NCI-H446 treated with DMSO at 0.1 percent for 48 hours (cell line): ENCODE data around the gene TNFRSF13B.
"Not testable (repeated sequence)": the region's sequence is repeated elsewhere in the genome, so short reads cannot be mapped to it uniquely, and the experiment has no call there.

Experiments used
- DNase-seq: peaks from one replicate; lab custom pipeline; 2025; lab: John Stamatoyannopoulos, UW

The TNFRSF13B gene

DNA sequence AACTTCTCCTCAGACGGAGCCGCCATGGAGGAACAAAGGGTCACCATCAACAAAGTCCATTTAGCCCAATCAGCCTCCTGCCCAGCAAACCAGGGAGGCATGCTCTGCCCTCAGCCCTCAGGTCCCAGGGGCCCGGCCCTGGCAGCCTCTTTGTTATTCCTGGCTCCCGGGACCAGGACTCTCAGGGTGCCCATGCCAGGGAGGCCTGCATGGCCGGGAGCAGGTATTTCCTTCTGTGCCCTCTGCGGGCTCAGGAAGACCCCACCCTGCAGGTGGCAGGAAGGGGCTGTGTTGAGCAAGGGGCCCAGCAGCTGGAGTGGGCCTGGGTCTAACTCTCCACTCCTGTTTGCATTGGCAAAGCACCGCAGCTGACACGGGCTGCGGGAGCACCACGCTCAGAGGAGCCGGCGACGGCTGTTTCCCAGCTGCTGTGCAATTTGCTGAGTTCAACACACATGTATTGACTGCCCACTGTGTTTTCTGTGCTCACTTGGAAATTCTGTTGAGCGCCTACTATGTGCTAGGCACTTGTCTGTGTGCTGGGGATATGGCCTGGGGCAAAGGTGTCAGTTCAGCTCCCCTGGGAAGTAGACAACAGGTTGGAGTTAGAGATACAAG lies 33.2 kb upstream of the TNFRSF13B start:
- not testable (repeated sequence) for DNase-seq

DNA sequence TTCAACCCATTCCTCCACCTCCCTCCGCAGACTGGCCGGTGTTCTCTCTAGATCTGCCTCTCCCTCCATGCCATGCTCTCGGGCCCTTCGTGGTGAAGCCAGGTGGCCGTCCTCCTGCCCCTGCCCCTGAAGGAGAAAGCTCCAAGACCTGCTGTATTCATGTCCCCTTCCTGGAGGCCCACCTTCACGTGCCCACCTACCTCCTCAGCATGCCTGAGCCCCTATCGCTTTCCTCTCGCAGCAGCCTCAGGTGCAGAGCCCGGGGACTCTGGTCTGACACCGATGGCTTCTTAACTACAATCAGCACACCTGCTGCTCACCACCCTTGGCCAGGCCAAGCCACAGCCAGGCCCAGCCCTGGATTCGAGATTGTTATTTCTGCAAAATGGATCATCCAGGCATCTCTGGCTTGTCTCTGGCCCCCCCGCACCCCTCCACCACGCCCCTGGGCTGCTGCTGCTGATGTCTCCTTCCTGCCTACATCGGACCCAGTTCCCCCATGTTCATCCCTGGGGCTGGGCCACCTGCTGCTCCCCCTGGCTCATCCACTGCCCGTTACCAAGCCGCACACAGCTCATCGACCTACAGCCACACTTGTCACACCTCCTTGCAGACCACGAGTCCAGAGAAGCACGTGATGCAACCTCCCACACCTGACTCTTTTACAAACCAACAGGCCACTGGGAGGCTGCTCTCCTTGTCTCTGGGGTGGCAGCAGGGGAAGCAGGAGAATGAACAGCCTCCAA lies 32.5 kb upstream of the TNFRSF13B start:
- DNase-seq = no peak

DNA sequence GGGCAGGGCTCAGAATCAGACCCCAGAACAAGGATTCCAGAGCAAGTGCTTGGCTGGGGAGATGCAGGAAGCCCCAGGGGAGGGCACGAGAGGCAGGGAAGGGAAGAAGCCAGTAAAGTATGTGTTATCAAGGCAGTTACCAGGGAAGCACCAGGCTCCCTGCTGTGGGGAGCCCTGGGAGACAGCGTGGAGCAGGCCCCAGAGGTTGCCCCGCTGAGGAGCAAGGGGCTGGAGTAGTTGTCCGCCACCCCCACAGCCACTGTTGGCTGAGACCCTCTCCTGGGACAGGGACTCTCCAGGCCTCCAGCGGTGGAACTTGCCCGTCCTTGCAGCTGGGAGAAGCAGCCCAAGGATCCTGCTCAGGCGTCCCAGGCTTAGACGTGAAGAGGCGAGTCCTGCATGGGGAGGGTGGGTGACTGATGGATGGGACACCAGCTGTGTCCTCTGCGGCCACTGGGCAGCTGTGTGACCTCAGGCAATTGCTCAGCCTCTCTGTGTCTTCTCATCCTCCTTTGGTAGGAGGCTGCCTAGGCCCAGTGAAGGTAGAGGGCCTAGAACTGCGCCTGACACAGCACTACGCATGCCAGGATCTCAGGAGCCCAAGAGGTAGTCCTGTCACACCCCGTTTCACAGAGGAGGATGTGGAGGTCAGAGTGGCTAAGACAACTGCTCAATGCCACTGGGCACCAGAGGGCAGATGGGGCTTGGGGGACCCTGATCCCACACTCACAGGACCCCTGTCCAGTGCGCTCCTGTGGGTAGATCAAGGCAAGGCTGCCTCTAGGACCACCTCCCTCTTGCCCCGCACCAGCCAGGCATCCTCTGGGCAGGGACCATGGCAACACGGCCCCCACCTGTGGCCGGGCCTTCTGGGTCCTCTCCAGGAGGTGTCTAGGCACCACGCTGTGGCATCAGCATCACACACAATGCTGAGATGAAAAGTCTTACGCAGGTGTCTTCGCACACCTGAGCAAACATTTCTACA lies 31.1 kb upstream of the TNFRSF13B start:
- DNase-seq = not testable (repeated sequence)

DNA sequence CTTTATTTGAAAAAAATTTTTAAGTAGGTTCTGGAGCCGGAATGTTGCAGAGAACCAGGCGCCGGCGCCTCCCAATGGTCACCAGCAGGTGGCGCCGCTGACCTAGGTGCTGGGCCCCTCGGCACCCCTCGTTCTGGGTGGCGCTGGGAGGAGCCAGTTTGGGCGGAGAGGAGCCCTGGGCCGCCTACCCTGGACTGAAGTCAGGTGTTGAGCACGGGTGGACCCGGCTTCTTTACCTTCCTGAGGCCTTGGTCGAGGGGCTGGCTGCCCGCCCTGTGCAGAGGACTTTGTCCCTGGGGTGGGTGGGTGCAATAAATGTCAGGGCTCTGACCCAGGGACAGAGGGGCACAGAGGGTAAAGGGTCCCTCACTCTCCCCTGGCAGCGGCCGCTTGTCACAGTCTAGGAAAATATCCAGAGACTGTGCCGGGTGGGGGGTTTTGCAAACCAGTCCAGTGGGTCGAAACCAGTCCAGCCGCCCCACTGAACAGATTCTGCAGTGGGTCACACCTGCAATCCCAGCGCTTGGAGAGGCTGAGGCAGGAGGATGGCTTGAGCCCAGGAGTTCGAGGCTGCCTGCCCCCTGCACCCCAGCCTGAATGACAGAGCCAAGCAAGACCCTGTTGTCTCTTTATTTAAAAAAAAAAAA lies 30.1 kb upstream of the TNFRSF13B start:
- DNase-seq = peak; percentile 15

GRCh38 chr17:17001076-17001777 lies 29.3 kb upstream of the TNFRSF13B start:
- DNase-seq = no peak

GRCh38 chr17:16999931-17000625 lies 28.2 kb upstream of the TNFRSF13B start:
- DNase-seq = no peak

DNA sequence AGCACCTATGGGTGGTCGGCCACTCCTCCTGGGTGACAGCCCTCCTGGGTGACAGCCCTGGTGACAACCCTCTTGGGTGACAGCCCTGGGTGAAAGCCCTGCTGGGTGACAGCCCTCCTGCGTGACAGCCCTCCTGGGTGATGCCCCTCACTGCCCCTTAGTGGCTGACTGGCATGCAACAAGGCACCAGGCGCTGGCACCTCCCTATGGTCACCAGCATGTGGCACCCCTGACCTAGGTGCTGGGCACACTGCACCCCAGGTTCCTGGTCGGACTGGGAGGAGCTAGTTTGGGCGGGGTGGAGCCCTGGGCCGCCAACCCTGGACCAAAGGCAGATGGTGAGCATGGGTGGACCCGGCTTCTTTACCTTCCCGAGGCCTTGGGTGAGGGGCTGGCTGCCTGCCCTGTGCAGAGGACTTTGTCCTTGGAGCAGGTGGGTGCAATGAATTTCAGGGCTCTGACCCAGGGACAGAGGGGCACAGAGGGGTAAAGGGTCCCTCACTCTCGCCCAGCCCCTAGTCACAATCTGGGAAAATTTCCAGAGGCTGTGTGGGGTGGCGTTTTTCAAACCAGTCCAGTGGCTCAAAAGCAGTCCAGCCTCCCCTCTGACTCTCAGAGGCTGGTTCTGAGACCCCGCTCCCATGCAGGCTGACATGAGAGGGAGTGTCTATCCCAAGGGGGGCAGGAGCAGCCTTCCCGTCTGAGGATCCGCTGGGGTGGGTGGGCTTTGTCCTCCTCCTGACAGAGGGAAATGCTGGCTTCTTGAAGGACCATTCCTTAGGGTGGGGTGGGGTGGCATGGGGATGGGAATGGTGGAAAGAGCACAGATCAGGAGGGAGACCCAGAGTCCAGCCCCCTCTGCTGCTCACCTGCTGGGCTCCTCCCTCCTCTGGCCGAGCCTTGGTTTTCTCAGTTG lies 25.9 kb upstream of the TNFRSF13B start:
- DNase-seq = no peak

DNA sequence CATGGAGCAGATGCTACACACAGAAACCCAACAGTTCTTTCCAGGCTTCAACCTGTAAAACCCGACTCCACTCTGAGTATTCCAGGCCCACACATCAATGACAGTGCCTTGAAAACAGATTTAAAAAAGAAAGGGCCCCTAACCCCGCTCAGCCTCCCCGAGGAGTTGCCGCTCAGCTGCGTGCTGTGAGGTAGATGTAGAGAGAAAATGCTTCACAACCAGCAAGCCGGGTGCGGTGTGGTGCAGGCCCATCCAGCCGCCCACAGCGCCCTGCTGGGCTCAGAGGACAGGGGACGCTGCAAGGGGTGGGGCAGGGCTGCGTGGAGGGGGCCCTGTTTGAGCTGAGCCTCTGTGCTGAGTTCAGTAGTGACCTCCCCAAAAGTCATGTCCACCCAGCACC lies 24.8 kb upstream of the TNFRSF13B start:
- not testable (repeated sequence) for DNase-seq

DNA sequence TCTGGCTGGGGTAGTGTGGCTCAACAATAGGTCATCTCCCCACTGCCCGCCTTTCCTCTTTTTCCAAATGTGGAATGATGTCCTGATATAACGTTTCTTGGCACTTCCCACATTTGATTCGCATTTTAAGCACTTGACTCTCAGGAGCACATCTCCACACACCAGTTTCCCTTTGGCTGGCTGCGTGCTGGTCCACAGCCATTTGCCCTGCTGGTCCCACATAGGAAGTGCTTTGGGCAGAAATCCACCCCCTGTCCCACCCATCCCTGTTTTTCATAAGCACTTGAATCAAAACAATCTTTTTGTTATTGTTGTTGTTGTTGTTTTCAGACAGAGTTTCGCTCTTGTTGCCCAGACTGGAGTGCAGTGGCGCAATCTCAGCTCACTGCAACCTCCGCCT lies 24.0 kb upstream of the TNFRSF13B start:
- no peak for DNase-seq

DNA sequence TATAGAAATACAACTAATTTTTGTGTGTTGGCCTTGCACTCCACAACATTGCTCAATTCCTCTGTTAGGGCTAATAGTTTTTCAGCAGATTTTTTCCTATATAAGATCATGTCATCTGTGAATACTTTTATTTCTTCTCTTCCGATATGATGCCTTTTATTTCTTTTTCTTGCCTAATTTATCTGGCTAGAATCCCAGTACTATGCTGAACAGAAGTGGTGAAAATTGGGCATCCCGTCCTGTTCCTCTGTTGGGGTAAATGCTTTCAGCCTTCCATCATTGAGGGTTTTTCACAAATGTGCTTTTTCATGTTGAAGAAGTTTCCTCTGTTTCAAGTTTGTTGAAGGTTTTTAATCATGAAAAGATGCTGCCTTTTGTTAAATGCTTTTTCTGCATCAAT lies 22.7 kb upstream of the TNFRSF13B start:
- no peak for DNase-seq

DNA sequence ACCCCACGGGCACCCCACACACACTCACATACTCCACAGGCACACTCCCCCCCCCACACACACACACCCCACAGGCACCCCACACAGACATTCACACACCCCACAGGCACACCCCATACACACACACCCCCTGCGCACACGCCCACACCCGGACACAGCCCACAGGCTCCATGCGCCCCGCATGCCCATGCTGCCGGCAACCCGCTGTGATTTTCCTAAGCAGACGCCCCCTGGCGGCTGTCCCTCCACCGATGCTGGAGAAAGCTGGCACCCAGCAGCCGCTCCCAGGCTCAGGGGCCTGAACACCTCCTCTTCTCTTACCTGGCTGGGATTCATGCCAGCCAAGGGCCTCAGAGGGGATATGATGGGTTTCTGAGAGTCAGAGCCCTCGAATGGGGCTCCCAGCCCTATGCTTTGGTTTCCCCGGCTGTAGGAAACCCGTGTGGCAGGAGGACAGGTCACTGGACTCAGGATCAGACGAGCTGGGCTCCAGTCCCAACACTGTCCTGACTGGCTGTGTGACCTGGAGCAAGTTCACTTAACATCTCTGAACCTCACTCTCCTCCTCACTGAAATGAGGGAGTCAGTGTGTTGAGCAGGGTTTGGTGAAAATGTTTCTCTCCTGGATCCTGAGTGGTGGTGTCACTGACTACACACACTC lies 19.6 kb upstream of the TNFRSF13B start:
- no peak for DNase-seq

GRCh38 chr17:16989953-16990860 lies 18.3 kb upstream of the TNFRSF13B start:
- DNase-seq = no peak

DNA sequence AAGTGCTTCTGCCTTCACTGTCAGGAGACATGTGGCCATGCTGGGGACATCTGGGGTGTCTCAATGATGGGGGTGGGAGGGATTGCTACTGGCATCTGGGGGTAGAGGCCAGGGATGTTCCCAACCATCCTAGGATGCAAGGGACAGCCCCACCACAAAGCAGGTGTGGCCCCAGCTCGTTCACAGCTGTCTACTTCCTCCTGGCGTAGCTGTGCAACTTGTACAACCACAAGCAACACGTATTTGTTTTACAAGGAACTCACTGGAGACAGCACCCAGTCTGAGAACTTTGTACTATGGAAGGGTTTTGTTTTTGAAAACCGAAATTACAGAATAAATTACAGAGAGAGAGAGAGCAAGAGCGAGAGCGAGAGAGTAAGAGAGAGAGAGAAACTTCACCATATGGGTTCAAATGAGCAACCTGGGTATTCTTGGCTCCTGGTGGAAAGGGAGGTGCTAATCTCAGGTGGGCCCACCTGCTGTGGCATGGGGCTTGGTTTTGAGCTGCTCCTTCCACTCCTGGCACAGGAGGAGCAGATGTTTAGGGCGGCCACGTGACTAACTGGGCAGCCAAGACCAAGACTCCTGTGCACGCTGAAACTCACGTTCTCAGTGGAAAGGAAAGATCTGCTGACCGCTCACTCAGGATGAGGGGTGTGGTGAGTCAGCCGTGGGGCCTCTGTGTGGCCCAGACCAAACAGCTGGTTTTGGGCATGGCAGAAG lies 17.5 kb upstream of the TNFRSF13B start:
- DNase-seq = no peak

- DNase-seq = no peak
Measured at GRCh38 chr17:16988749-16989229, 16.9 kb upstream of the TNFRSF13B start.

DNA sequence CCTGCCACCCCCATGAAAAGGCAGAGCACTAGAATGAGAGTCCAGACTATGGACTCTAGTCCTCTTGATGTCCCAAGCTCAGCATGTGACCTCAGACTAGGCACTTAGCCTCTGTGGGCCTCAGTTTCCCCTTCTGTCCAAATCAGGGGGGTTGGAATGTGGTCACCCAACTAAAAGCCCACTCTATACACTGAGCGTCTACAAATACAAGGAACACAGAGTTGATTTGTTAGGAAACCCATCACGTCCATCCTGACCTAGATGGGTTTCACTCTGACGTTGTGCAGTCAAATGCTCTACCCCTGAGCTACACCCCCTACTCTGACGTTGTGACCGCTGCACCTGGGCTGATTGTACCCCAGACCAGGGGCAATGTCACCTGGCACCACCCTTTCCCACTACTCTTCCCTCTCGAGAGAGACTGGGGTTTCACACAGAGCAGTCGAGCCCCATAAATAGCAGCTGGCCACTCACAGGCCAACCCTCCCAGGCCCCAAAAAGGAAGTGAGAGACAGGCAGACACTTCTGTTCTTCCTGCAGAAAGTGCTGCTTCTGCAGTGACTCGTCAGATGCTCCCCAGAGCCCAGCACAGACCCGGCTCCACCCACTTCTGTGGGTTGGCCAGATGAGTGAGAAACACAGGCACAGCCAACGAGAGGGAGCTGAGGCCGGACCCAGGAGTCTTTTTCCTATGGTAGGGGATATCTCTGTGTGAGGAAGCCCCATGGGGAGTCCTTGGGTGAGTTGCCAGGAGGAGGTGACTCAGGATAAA lies 16.1 kb upstream of the TNFRSF13B start:
- no peak for DNase-seq

- DNase-seq = no peak
Measured at GRCh38 chr17:16987066-16987829, 15.3 kb upstream of the TNFRSF13B start.
